Measurements from ENCODE around the gene ANKRD11. TPM values are rescaled to one million over a fixed set of nuclear protein-coding genes. Genes with fewer than 3 reads are reported as not detected.

The ANKRD11 gene
- total RNA-seq, 4 donors from 2014 or later: 67.0 to 107 (median 88.9) TPM

GRCh38 chr16:89534252-89534756 is 43.9 kb upstream of the ANKRD11 start:
- 67% methylated on average over 11 of the region's 11 CpGs; no CpG with 5 or more reads in 1 of the 2 donors for WGBS, 2 donors (ENCODE audit: low coverage in 1 of 2)
- peaks cover 0 to 98% of the 10 kb centered on the region in 2 donors for H3K36me3 ChIP-seq
- peaks cover 0 to 11% (median 0%) of the 10 kb centered on the region in 3 donors for H3K4me1 ChIP-seq
- H3K27me3 ChIP-seq: no peaks in the 10 kb centered on the region
- H3K27ac ChIP-seq: peak overlapping the region in 1 of 4 donors; percentile 5
- H3K9me3 ChIP-seq: no peaks in the 10 kb centered on the region
- peak; percentile 63 for ATAC-seq
- no peak overlapping the region for H3K4me3 ChIP-seq
- TF ChIP-seq POLR2AphosphoS5 (IDR thresholded peaks at IDR 0.05) (no peak), POLR2A (IDR thresholded peaks at IDR 0.05) (no peak), EP300 (IDR thresholded peaks at IDR 0.05) (no peak), CTCF (IDR thresholded peaks at IDR 0.05) (no peak)

GRCh38 chr16:89531821-89532526 is 41.6 kb upstream of the ANKRD11 start:
- WGBS, 2 donors (ENCODE audit: low coverage in 1 of 2): 80 to 85% methylated on average over 2 to 13 of the region's 31 CpGs
- H3K27ac ChIP-seq: peak overlapping the region in 2 of 4 donors; percentile 4 to 24
- ATAC-seq: no peak
- TF ChIP-seq POLR2AphosphoS5 (IDR thresholded peaks at IDR 0.05): no peak
- TF ChIP-seq POLR2A (IDR thresholded peaks at IDR 0.05): no peak
- TF ChIP-seq EP300 (IDR thresholded peaks at IDR 0.05): no peak
- no peak for TF ChIP-seq CTCF (IDR thresholded peaks at IDR 0.05)
- H3K9me3 ChIP-seq: no peaks in the 10 kb centered on the region
- H3K4me1 ChIP-seq: peaks cover 0 to 11% (median 0%) of the 10 kb centered on the region in 3 donors
- peaks cover 0 to 99% of the 10 kb centered on the region in 2 donors for H3K36me3 ChIP-seq
- no peak overlapping the region for H3K4me3 ChIP-seq
- no peaks in the 10 kb centered on the region for H3K27me3 ChIP-seq

- Histone ChIP-seq H3K4me3 (no peak overlapping the region), H3K27ac (no peak overlapping the region), H3K4me1 (peaks cover 0 to 11% (median 0%) of the 10 kb centered on the region in 3 donors), H3K36me3 (peaks cover 0 to 100% of the 10 kb centered on the region in 2 donors), H3K27me3 (no peaks in the 10 kb centered on the region), H3K9me3 (no peaks in the 10 kb centered on the region)
- ATAC-seq: no peak
- TF ChIP-seq POLR2AphosphoS5 (IDR thresholded peaks at IDR 0.05) (no peak), EP300 (IDR thresholded peaks at IDR 0.05) (no peak), CTCF (IDR thresholded peaks at IDR 0.05) (no peak), POLR2A (IDR thresholded peaks at IDR 0.05) (no peak)
- 60 to 95% methylated on average over 1 to 14 of the region's 37 CpGs for whole genome bisulfite sequencing, 2 donors (ENCODE audit: low coverage in 1 of 2)
Measured at GRCh38 chr16:89530401-89531381, 40.3 kb upstream of the ANKRD11 start.

GRCh38 chr16:89529097-89529496 is 38.7 kb upstream of the ANKRD11 start:
- H3K4me1 ChIP-seq: no peaks in the 10 kb centered on the region
- H3K36me3 ChIP-seq: peaks cover 0 to 100% of the 10 kb centered on the region in 2 donors
- ATAC-seq: no peak
- no peak overlapping the region for H3K27ac ChIP-seq
- H3K9me3 ChIP-seq: no peaks in the 10 kb centered on the region
- WGBS, 2 donors (ENCODE audit: low coverage in 1 of 2): 79 to 92% methylated on average over 13 to 16 of the region's 16 CpGs
- no peaks in the 10 kb centered on the region for H3K27me3 ChIP-seq
- TF ChIP-seq EP300 (IDR thresholded peaks at IDR 0.05): no peak
- no peak for TF ChIP-seq POLR2AphosphoS5 (IDR thresholded peaks at IDR 0.05)
- TF ChIP-seq CTCF (IDR thresholded peaks at IDR 0.05): no peak
- no peak for TF ChIP-seq POLR2A (IDR thresholded peaks at IDR 0.05)
- no peak overlapping the region for H3K4me3 ChIP-seq
